ENCODE results near the gene MTHFD2L. TPM values are rescaled to one million over a fixed set of nuclear protein-coding genes. Genes with fewer than 3 reads are reported as not detected.

The MTHFD2L gene
- total RNA-seq, 2 experiments from 2014 or later = 7.3 to 8.1 TPM

GRCh38 chr4:74244049-74244448, 86.1 kb downstream of the MTHFD2L start:
- no peak for TF ChIP-seq CTCF (IDR thresholded peaks at IDR 0.05)
- peaks cover 2% of the 10 kb centered on the region for H3K9me3 Mint-ChIP-seq
- ChIA-PET POLR2A (no interaction called here), CTCF (no interaction called here)
- intact Hi-C loops (cut with micrococcal nuclease) = no loop called here
- H3K36me3 Mint-ChIP-seq (ENCODE audit: low read depth) = peaks cover 2% of the 10 kb centered on the region
- no peak overlapping the region for H3K4me3 Mint-ChIP-seq
- no peak overlapping the region for H3K27ac Mint-ChIP-seq
- no peaks in the 10 kb centered on the region for H3K27me3 Mint-ChIP-seq
- ATAC-seq (peak; percentile 78), DNase-seq (peak; percentile 6)
- peaks cover 4% of the 10 kb centered on the region for H3K4me1 Mint-ChIP-seq (ENCODE audit: low read depth)

GRCh38 chr4:74252933-74253332, 95.0 kb downstream of the MTHFD2L start:
- H3K27me3 Mint-ChIP-seq = no peaks in the 10 kb centered on the region
- no peak for TF ChIP-seq CTCF (IDR thresholded peaks at IDR 0.05)
- intact Hi-C loops (cut with micrococcal nuclease) = no loop called here
- ATAC-seq (no peak), DNase-seq (no peak)
- CTCF ChIA-PET = interaction anchor here (2.0 kb wide), 1 partner anchor 24 kb away, joined by 5 read pairs; no protein-coding TSS in a partner anchor
- H3K9me3 Mint-ChIP-seq = peaks cover 22% of the 10 kb centered on the region
- H3K4me1 Mint-ChIP-seq (ENCODE audit: low read depth) = no peaks in the 10 kb centered on the region
- no peak overlapping the region for H3K4me3 Mint-ChIP-seq
- no peak overlapping the region for H3K27ac Mint-ChIP-seq
- peaks cover 17% of the 10 kb centered on the region for H3K36me3 Mint-ChIP-seq (ENCODE audit: low read depth)
- POLR2A ChIA-PET = no interaction called here

- Mint-ChIP-seq H3K4me1 (ENCODE audit: low read depth) (no peaks in the 10 kb centered on the region), H3K4me3 (no peak overlapping the region), H3K27me3 (no peaks in the 10 kb centered on the region), H3K27ac (no peak overlapping the region), H3K36me3 (ENCODE audit: low read depth) (peaks cover 17% of the 10 kb centered on the region), H3K9me3 (peaks cover 22% of the 10 kb centered on the region)
- CTCF ChIA-PET = interaction anchor here (1.1 to 2.0 kb wide), 2 partner anchors 26 kb away, joined by 3 to 5 read pairs; no protein-coding TSS in a partner anchor
- intact Hi-C loops (cut with micrococcal nuclease) = no loop called here
- ATAC-seq = no peak
- DNase-seq = no peak
- POLR2A ChIA-PET = no interaction called here
- TF ChIP-seq CTCF (IDR thresholded peaks at IDR 0.05) = no peak
Observed at GRCh38 chr4:74254386-74254785, 96.5 kb downstream of the MTHFD2L start.

GRCh38 chr4:74255096-74255495, 97.2 kb downstream of the MTHFD2L start:
- Mint-ChIP-seq H3K4me3 (no peak overlapping the region), H3K4me1 (ENCODE audit: low read depth) (no peaks in the 10 kb centered on the region)
- TF ChIP-seq CTCF (IDR thresholded peaks at IDR 0.05) = no peak

GRCh38 chr4:74258963-74259362, 101.0 kb downstream of the MTHFD2L start:
- Mint-ChIP-seq H3K27me3 (no peaks in the 10 kb centered on the region), H3K4me1 (ENCODE audit: low read depth) (no peaks in the 10 kb centered on the region), H3K4me3 (no peak overlapping the region), H3K36me3 (ENCODE audit: low read depth) (no peaks in the 10 kb centered on the region), H3K9me3 (peaks cover under 1% of the 10 kb centered on the region), H3K27ac (no peak overlapping the region)
- DNase-seq (no peak), ATAC-seq (no peak)
- POLR2A ChIA-PET = no interaction called here
- no peak for TF ChIP-seq CTCF (IDR thresholded peaks at IDR 0.05)
- CTCF ChIA-PET = no interaction called here
- intact Hi-C loops (cut with micrococcal nuclease) = no loop called here

More at GRCh38 chr4:74255096-74255495, 97.2 kb downstream of the MTHFD2L start:
- peaks cover 21% of the 10 kb centered on the region for H3K9me3 Mint-ChIP-seq
- H3K36me3 Mint-ChIP-seq (ENCODE audit: low read depth) = peaks cover 15% of the 10 kb centered on the region
- DNase-seq = no peak
- no peak overlapping the region for H3K27ac Mint-ChIP-seq
- ChIA-PET POLR2A (interaction anchor here (0.9 kb wide), 1 partner anchor 88 kb away, joined by 3 read pairs; no protein-coding TSS in a partner anchor), CTCF (interaction anchor here (1.1 kb wide), 1 partner anchor 27 kb away, joined by 3 read pairs; no protein-coding TSS in a partner anchor)
- no peak for ATAC-seq
- H3K27me3 Mint-ChIP-seq = no peaks in the 10 kb centered on the region
- intact Hi-C loops (cut with micrococcal nuclease) = no loop called here
